TTC549 (cell line): ENCODE measurements around the gene CCDC8.
"Not testable (repeated sequence)": the region's sequence is repeated elsewhere in the genome, so short reads cannot be mapped to it uniquely, and the experiment has no call there.

Experiments used
- FAIRE-seq: peaks from 2 replicates; lab custom pipeline; 2012; peaks lifted over from hg19 to GRCh38; lab: Jason Lieb, UNC

Gene CCDC8

DNA sequence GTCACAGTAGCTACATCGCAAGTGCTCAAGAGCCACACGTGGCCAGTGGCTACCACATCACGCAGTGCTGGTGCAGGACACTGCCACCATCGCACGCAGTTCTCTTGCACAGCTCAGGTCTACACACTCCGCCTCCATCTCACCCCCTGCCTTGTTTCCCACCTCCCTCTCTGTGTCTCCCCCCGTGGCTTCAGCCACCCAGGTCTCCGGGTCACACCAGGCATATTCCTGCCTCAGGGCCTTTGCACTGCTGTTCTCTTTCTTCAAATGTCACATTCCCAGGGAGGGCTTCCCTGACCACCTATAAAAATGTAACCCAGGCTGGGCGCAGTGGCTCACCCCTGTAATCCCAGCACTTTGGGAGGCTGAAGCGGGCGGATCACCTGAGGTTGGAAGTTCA is 10.6 kb downstream of the CCDC8 start:
- FAIRE-seq = no peak

DNA sequence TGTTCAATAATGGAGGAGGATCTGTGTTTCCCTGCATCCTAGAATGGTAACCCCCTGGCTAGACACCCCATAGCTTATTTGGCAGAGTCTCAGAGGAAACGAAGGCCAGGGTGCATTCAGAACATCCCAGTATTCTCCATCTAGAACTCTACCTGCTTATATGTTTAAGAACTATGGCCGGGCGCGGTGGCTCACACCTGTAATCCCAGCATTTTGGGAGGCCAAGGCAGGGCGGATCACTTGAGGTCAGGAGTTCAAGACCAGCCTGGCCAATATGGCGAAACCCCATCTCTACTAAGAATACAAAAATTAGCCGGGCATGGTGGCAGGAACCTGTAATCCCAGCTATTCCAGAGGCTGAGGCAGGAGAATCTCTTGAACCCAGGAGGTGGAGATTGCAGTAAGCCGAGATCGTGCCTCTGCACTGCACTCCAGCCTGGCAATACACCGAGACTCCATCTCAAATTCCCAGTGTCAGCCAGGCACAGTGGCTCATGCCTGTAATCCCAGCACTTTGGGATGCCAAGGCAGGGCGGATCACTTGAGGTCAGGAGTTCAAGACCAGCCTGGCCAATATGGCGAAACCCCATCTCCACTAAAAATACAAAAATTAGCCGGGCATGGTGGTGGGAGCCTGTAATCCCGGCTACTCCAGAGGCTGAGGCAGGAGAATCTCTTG is 15.4 kb downstream of the CCDC8 start:
- FAIRE-seq = not testable (repeated sequence)

DNA sequence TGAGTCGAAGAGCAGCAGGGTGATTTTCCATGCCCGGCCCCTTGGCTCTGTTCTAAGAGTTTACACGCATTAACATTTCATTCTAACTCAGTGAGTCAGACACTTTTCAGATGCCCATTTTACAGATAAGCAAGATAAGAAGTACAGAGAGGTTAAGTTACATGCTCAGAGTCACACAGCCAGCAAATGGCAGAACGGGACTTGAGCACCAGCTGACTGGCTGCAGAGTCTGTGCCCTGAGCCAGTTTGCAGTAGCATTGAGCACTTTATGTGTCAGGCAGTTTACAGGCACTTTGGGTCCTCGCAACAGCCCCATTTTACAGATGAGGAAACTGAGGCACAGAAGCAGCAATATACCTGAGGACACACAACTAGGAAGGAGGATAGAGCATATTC is 19.0 kb downstream of the CCDC8 start:
- no peak for FAIRE-seq

DNA sequence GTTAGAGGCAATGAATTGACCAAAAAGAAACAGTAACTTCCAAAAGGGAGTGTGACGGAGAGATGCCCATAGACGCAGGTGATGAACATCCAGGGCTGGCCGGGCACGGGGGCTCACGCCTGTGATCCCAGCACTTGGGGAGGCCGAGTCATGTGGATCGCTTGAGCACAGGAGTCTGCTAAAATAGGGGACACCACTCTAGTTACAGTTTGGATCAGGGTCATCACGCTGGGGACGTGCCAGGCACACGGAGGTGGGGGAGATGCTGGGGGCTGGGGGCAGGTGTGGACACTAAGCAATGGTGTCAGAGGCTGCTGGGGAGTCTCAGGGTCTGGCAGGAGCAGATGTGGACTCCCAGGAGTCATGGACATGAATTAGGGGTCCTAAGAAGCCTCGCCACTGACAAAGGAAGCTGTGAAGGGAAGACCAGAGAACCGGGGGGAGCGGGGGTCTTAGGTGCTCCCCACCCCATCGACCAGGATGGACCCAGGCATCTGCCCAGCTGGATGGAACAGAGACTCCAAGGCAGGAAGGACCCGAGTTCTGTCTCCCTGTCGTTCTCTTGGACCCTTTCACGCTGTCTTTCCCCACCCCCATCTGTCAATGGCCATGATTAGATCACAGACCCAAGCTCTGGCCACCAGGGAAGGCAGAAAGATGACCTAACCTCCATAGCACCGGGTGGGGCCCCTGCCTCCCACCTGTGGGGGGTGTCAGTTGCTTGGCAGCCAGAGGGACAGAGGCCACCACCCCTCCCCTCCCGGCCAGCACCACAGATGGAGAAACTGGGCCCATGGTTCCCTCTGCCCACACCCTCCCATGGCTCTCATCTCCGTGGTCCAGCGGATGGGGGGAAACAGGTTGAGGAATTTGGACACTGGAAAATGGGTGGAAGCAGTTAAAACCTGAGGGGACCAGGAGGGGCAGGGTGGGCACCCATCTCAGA is 19.6 kb downstream of the CCDC8 start:
- no peak for FAIRE-seq

DNA sequence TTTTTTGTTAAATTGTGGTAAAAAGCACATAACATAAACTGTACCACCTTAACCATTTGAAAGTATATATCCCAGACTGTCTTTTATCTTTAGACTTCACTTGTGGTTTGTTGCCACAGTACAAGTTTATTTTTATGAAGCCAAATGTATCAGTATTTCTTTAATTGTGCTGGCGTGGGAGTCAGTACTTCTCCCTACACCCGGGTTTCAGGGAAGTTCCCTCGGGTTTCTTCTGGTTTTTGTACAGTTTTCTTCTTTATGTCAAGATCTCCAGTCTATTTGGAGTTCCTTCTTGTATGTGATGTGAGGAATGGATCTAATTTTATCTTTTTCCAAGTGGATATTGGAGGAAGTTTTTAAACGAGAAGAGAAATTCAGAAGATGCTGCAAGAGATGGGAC is 20.5 kb downstream of the CCDC8 start:
- no peak for FAIRE-seq

DNA sequence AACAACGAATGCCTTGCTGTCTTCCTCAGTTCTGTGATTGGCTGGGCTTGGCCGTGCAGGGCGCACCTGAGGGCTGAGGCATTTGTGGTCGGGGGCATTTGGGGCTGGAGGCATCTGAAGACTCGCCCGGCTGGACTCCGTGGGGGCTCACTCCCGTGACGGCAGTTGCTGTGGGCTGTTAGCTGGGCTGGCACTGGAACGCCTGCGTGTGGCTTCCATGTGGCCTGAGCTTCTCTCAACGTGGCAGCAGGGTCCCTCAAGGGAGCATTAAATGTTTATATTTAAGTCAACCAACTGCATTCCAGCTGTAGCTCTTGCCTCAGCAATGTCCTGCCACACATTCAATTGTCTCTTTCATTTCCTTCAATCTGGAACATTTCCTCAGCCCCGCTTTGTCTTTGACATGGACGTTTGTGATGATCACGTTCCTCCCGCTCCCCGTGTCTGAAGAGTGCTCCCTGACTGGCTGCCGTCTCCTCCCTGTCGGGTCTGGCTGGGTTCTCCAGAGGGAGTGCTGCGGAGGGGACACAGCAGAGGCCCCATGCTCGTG is 21.0 kb downstream of the CCDC8 start:
- FAIRE-seq = no peak

DNA sequence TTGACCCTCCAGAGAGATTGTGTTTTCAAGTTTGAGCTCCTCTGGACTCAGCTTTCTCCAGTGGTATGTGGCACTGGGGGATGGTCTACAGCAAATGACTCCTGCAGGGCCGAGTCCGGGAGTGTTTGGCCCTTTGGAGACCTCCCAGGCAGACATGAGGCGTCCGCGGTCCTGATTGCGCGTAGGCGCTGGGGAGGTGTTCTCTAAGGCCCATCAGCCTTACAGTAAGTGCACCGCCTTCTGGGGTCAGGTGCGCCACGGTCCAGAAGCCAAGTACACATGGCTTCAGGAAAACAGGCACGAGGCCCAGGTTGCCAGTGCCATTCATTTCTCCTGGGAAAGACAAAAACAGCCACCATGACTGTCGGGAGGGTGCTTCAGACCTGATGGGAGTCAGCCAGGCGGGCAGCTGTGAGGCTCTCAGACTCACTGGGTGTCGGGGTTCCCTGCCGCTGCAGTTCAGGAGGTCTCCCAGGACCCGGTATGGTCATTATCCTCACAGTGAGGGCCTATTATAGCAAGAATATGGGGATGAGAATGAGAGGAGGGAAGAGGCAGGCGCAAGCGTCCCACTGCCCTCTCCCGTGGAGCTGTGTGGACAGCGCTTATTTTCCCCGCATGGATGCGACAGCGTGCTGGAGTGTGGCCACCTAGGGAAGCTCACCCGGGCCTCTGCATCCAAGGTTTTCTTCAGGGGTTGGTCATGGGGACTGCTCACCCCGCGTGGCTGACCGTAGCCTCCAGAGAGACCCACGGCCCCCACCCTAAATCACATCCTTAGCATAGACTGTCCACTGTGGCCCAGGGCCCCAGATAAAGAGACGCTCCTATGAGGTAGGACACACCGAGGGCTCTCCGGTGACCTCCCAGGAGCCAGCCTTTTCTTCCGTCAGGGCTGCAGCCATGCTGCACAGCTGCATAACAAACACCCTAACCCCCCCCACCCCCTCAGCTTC is 21.8 kb downstream of the CCDC8 start:
- no peak for FAIRE-seq

DNA sequence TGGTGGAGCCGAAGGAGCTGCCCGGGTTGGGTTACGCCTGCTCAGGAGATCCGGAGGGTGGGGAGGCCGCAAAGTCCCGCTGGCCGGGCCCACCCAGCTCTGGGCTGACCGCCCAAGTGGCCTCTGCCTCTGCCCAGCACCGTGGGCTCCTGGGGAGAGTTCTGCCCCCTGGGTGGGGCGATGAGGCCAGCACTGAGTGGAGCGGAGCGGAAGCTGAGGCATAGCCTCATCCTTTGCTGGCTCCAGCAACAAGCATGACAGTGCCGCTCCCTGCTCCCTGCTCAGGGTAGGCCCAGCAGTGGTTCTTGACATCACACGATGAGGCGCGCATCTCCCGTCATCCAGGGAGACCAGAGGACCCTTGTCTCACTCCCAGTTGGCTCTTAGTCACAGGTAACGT is 22.5 kb downstream of the CCDC8 start:
- no peak for FAIRE-seq

DNA sequence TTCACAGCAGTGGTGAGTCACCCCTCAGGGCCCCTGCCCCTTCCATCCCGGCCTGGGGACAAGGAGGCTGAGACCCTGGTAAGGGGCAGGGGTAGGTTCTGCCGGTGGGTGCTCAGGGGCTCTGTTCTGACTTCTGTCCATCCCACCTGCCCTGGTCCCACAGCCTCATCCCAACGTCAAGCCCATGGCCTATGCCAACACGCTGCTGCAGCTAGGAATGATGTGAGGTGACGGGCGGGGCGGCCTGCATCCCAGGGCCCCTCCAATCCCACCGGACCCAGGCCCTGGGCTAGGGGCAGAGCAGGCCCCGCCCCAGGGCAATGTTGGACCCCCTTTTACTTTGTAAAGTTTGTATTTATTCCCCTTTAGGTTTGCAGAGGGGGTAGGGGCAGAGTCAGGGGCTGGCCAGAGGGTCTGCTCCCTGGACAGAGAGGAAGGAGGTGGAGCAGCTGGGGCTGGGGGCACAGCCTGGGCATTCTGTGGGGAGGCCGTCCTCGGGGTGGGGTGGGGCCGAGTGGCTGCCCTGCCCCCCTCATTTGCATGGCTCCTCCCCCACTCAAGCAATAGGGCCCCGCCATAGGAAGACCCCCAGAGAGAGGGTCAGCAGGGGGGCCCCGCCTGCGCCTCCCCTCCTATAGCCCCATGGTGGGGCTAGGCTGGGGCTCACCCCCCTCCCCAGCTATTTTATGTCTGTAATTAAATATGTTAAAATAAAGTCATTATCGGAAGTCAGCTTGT is 23.1 kb downstream of the CCDC8 start:
- FAIRE-seq = no peak

DNA sequence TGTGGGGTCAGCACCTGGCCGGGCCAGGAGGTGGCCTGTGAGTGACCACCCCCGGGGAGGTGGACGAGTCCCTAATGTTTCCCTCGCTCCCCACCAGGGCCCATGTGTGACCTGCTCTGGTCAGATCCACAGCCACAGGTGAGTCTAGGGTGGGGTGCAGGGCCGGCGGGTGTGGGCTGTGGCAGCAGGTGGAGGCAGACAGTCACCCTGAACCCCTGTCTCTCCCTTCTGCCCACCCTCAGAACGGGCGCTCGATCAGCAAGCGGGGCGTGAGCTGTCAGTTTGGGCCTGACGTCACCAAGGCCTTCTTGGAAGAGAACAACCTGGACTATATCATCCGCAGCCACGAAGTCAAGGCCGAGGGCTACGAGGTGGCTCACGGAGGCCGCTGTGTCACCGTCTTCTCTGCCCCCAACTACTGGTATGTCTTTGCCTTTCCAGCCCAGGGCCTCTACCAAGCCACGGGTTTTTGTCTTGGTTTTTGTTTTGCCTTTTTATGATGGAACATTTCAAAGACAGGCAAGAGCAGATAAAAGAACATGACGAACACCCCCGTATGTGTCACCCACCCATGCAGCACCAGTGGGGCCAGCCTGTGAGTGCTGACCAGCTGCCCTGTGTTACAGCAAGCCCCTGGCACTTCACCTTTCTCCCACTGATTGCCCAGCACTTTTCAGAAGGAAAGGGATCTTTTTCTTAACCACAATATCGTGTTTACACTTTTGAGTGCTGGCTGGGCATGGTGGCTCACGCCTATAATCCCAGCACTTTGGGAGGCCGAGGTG is 24.9 kb downstream of the CCDC8 start:
- no peak for FAIRE-seq

DNA sequence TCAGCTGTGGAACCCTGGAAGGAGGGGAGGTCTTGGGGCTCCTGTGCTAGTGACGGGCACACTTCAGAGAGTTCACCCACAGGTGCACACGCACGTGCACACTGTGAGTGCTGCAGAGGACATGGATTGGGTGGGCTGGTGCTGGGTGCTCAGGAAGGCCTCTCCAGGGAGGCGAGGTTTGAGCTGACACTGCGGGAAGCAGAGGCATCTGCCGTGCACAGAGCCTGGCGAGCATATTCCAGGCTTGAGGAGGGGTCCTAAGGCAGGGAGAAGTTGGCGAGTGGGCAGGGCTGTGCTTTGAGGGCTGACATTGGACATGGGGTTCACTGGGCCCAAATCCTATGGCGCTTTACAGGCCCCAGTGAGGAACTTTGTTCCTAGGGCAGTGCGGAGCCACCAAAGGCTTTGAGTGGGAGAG is 25.6 kb downstream of the CCDC8 start:
- no peak for FAIRE-seq

DNA sequence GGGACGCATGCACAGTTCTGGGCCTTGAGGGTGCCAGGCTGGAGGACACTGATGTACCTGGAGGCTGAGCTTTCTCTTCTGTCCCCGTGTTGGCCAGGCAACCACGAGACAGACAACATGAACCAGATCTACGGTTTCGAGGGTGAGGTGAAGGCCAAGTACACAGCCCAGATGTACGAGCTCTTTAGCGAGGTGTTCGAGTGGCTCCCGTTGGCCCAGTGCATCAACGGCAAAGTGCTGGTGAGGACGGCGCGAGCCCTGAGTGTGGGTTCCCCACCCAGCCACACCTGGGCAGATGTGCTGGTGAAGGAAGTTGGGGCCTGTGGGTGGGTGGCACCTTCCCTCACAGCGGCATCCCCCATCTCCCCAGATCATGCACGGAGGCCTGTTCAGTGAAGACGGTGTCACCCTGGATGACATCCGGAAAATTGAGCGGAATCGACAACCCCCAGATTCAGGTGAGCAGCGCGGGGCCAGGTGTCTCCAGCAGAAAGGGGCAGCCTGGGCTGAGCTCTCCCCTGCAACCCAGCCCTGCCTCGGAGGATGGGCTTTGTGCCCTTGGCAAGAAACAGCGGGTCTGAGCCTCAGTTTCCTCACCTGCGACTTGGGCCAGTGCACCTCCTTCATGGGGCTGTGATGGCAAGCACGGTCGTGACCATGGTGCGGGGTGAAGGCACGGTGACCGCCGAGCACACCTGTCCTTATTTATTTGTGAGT is 26.2 kb downstream of the CCDC8 start:
- no peak for FAIRE-seq

DNA sequence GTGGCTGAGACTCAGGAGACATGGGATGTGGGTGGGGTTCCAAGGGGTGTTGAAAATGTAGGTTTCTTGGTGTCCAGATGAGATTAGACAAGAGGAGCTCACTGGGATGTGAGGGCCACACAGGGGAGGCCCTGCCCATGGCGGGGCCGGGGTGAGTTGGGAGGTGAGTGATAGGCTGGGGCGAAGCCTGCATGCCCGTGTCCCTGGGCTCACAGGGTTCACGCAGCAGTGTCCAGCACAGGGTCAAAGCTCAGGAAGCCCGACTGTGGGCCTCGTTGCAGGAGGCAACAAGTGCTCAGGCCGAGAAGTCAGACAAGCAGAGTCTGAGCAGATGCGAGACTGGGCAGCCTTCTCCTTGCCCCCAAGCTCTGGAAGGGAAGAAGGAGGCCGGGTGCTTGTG is 27.2 kb downstream of the CCDC8 start:
- FAIRE-seq = no peak

DNA sequence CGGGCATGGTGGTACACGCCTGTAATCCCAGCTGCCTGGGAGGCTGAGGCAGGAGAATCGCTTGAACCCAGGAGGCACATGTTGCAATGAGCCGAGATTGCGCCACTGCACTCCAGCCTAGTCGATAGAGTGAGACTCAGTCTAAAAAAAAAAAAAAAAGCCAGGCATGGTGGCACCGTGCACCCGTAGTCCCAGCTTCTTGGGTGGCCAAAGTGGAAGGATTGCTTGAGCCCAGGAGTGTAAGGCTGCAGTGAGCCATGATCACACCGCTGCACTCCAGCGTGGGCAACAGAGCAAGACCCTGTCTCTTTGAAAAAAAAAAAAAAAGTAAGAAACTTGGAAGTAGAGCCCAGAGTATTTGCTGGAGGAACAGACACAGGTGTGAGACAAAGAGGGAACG is 27.7 kb downstream of the CCDC8 start:
- no peak for FAIRE-seq

DNA sequence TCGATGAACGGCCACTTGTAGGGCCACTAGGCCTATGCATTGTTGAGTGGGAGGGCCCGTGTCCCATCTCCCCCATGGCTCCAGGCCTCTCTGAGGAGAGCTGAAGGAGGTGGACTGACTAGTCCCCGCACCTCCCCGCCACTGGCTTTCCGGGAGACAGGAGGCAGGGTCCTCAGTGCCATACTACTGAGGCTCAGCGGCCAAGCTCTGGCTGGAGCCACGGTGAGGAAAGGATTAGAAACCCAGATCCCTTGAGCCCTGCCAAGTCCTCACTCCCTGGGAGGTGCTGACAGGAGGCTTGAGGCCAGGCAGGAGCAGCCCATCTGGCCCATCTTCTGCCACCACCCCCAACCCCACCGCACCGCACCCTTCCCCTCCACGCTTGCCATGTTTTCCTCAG is 29.0 kb downstream of the CCDC8 start:
- FAIRE-seq = no peak

DNA sequence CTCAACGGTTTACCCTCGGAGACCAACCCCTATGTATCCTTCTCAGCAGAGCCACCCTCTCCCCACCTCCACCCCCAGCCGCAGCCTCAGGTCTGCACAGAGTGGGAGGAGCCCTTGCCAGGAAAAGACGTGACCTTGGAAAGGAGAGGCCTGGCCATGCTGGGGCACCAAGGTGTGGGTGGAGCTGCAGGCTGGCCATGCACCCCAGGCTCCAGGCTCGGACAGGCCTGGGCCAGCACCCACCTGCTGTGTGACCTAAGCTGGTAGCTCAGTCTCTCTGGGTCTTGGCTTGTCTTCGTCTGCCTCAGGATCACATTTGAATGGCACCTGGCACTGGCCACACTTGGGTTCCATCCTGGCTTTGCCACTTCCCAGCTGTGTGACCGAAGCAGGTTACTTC is 29.5 kb downstream of the CCDC8 start:
- no peak for FAIRE-seq

DNA sequence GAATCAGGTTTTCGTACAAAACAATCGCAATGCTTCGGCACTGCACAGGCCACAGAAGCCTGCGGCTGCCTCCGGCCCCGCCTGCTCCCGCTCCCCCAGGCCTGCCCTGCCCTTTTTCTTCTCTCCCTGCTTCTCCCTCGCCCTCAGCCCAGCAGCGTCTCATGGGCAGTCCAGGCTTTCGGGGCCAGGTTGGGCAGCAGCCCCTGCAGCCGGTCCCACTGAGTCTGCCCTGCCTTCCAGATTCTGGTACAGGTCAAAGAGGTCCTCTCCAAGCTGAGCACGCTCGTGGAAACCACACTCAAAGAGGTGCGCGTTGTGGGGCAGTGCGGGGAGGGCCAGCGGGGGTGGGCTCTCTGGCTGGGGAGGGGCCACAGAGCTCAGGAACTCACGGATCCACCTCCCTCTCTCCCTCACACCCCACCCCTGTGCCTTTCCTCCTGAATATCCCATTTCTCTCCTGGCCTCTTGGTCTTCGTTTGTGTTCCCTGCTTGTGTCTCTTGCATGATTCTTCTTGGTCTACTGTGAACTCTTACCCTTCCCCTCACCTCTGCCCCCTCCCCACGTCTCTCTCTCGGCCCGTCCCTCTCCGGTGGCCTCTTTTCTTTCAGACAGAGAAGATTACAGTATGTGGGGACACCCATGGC is 30.1 kb downstream of the CCDC8 start:
- FAIRE-seq = no peak

DNA sequence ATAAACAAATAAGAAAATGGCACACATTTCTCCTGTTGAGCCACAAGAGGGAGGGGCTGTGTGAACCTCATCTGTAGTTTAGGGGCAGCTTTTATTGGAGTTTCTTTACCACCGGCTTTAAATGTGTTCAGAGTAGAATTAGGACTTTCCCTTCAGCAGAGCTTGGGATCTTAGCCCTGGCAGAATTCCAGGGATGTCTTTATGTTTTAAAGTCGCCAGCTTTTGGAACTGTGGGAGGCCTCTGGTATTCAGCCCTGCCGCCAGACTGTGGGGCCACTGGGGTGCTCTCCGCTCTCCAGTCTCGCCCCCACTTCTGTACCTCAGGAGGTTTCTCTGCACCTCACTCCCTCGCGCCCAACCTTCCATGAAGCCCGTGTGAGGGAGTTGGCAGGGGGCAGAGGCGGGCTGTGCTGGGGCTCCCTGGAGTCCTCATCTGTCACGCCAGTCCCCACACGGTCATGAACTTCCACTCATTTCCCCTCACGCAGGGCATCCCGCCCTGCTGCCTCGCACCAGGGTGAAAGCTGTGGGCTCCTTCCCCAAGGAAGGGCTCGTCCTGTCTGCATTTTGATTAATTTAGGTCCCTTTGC is 31.5 kb downstream of the CCDC8 start:
- no peak for FAIRE-seq

DNA sequence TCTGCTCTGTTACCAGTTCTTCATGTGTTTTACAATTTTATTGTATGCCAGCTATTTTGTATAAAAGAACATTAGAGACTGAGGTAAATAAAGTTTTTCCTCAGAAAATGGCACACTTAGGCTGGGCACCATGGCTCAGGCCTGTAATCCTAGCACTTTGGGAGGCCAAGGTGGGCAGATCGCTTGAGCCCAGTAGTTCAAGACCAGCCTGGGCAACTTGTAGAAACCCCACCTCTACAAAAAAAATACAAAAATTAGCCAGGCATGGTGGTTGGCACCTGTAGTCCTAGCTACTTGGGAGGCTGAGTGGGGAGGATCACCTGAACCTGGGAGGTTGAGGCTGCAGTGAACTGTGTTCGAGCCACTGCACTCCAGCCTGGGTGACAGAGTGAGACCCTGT is 32.0 kb downstream of the CCDC8 start:
- FAIRE-seq = no peak
